ENCODE data around the gene FYB1.

DNA sequence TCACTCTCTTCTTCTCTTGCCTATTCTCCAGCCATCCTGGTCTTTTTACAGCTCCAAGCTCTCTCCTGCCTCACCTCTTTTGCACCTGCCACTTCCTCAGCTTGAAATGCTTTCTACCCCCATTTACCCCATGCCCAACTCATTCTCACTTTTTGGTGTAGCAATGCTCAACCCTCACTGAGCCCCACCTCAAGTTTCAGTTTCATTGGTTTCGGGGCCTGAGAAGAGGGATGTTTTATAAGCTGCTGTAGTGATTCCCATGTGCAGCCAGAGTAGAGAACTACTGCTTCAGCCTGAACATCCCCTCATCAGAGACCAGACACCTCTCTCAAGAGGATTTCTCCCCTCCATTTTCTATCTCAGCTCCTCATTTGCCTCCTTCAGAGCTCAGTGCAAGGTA, 45.2 kb upstream of the FYB1 start:
- TF ChIP-seq, protein P1, sequence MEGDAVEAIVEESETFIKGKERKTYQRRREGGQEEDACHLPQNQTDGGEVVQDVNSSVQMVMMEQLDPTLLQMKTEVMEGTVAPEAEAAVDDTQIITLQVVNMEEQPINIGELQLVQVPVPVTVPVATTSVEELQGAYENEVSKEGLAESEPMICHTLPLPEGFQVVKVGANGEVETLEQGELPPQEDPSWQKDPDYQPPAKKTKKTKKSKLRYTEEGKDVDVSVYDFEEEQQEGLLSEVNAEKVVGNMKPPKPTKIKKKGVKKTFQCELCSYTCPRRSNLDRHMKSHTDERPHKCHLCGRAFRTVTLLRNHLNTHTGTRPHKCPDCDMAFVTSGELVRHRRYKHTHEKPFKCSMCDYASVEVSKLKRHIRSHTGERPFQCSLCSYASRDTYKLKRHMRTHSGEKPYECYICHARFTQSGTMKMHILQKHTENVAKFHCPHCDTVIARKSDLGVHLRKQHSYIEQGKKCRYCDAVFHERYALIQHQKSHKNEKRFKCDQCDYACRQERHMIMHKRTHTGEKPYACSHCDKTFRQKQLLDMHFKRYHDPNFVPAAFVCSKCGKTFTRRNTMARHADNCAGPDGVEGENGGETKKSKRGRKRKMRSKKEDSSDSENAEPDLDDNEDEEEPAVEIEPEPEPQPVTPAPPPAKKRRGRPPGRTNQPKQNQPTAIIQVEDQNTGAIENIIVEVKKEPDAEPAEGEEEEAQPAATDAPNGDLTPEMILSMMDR (conservative IDR thresholded peaks at IDR 0.05): no peak
- TF ChIP-seq EZH2 (IDR thresholded peaks at IDR 0.05; ENCODE audit: low read depth): no peak
